HG03066 (cell line): ENCODE results near the gene DPM3.
"Not testable (repeated sequence)": the region's sequence is repeated elsewhere in the genome, so short reads cannot be mapped to it uniquely, and the experiment has no call there.

Source experiments
- ATAC-seq: cut with Tn5 transposase; IDR thresholded peaks from one replicate; pipeline ENCODE4 v1.9.1; 2021; ENCODE audit warnings: low read depth; ENCODE audit not compliant: unreplicated experiment

DPM3 gene

GRCh38 chr1:155162631-155163030 lies 22.3 kb upstream of the DPM3 start:
- ATAC-seq: not testable (repeated sequence)

GRCh38 chr1:155160128-155160527 lies 19.8 kb upstream of the DPM3 start:
- ATAC-seq: no peak

- ATAC-seq: no peak
These were observed 18.7 kb upstream of the DPM3 start for GRCh38 chr1:155158991-155159390.

- not testable (repeated sequence) for ATAC-seq
These were observed 15.8 kb upstream of the DPM3 start for GRCh38 chr1:155155996-155156643.

- ATAC-seq: no peak
These were observed 5.2 kb upstream of the DPM3 start for GRCh38 chr1:155145491-155145890.

- no peak for ATAC-seq
These were observed 1.4 kb upstream of the DPM3 start for GRCh38 chr1:155141749-155142148.

- no peak for ATAC-seq
These were observed 261 bp upstream of the DPM3 start for GRCh38 chr1:155140630-155140953.

- no peak for ATAC-seq
These were observed 3.0 kb downstream of the DPM3 start for GRCh38 chr1:155137154-155137949.

GRCh38 chr1:155136748-155137147 lies 3.6 kb downstream of the DPM3 start:
- ATAC-seq: no peak

- peak; percentile 74 for ATAC-seq
These were observed 4.8 kb downstream of the DPM3 start, which contains the start of gene SLC50A1 for GRCh38 chr1:155135415-155136028. Gene SLC50A1 (plus strand): TSS chr1:155135852. CDS start chr1:155135912, 60 bp downstream.

GRCh38 chr1:155134880-155135414 lies 5.4 kb downstream of the DPM3 start:
- no peak for ATAC-seq

GRCh38 chr1:155134322-155134721 lies 6.0 kb downstream of the DPM3 start:
- no peak for ATAC-seq

- no peak for ATAC-seq
These were observed 6.5 kb downstream of the DPM3 start for GRCh38 chr1:155133799-155134281.

- ATAC-seq: no peak
These were observed 8.5 kb downstream of the DPM3 start for GRCh38 chr1:155131856-155132255.

- ATAC-seq: no peak
These were observed 9.0 kb downstream of the DPM3 start for GRCh38 chr1:155131285-155131684.

- ATAC-seq: no peak
These were observed 9.9 kb downstream of the DPM3 start for GRCh38 chr1:155130272-155131006.

- no peak for ATAC-seq
These were observed 11.4 kb downstream of the DPM3 start for GRCh38 chr1:155128755-155129473.

GRCh38 chr1:155127967-155128754 lies 12.2 kb downstream of the DPM3 start:
- no peak for ATAC-seq
